ENCODE measurements around the gene TRABD2B. TPM values are rescaled to one million over a fixed set of nuclear protein-coding genes. Genes with fewer than 3 reads are reported as not detected.

The TRABD2B gene
- total and polyA plus RNA-seq, 12 donors: 0.33 to 3.3 (median 0.83) TPM

GRCh38 chr1:47738560-47739182 lies 258.5 kb downstream of the TRABD2B start:
- Histone ChIP-seq H3K36me3 (replicated peaks in 1 of 2) (no peaks in the 10 kb centered on the region), H3K4me1 (replicated peaks in 1 of 2) (no peaks in the 10 kb centered on the region), H3K27me3 (peaks cover 11% of the 10 kb centered on the region), H3K27ac (no peak overlapping the region), H3K4me3 (no peak overlapping the region), H3K9me3 (replicated peaks in 1 of 3) (no peaks in the 10 kb centered on the region)
- DNase-seq: peak; percentile 47 to 70 (median 58)
- 21 to 29% (median 22%) methylated on average over 8 of the region's 8 CpGs for WGBS, 4 donors
- TF ChIP-seq CTCF (IDR thresholded peaks at IDR 0.05): peak; percentile 59 to 84 (median 72)
- TF ChIP-seq POLR2A (IDR thresholded peaks at IDR 0.05): no peak
- intact Hi-C loops (cut with DNase I): loop anchor here (5.0 to 10.0 kb wide), 2 partner anchors 324 to 466 kb away; no protein-coding TSS in a partner anchor

- Histone ChIP-seq H3K36me3 (replicated peaks in 1 of 2) (no peaks in the 10 kb centered on the region), H3K27me3 (peaks cover 10% of the 10 kb centered on the region), H3K9me3 (replicated peaks in 1 of 3) (no peaks in the 10 kb centered on the region), H3K4me1 (replicated peaks in 1 of 2) (no peaks in the 10 kb centered on the region), H3K4me3 (no peak overlapping the region), H3K27ac (no peak overlapping the region)
- 80 to 96% (median 85%) methylated on average over 3 to 4 of the region's 4 CpGs for WGBS, 4 donors
- intact Hi-C loops (cut with DNase I): loop anchor here (10.0 kb wide), 1 partner anchor 472 kb away; no protein-coding TSS in a partner anchor
- no peak for TF ChIP-seq POLR2A (IDR thresholded peaks at IDR 0.05)
- no peak for TF ChIP-seq CTCF (IDR thresholded peaks at IDR 0.05)
- DNase-seq: no peak
Observed at GRCh38 chr1:47732489-47732888, 264.7 kb downstream of the TRABD2B start.

GRCh38 chr1:47731730-47732129 lies 265.5 kb downstream of the TRABD2B start:
- H3K27me3 ChIP-seq: peaks cover 10% of the 10 kb centered on the region
- H3K9me3 ChIP-seq (replicated peaks in 1 of 3): no peaks in the 10 kb centered on the region
- 82 to 90% (median 85%) methylated on average over 8 of the region's 8 CpGs for WGBS, 4 donors
- no peak overlapping the region for H3K4me3 ChIP-seq
- H3K36me3 ChIP-seq (replicated peaks in 1 of 2): no peaks in the 10 kb centered on the region
- intact Hi-C loops (cut with DNase I): loop anchor here (10.0 kb wide), 1 partner anchor 473 kb away; no protein-coding TSS in a partner anchor
- no peaks in the 10 kb centered on the region for H3K4me1 ChIP-seq (replicated peaks in 1 of 2)
- no peak for DNase-seq
- H3K27ac ChIP-seq: no peak overlapping the region
- TF ChIP-seq POLR2A (IDR thresholded peaks at IDR 0.05) (no peak), CTCF (IDR thresholded peaks at IDR 0.05) (no peak)

- H3K9me3 ChIP-seq (replicated peaks in 1 of 3): no peaks in the 10 kb centered on the region
- no peaks in the 10 kb centered on the region for H3K4me1 ChIP-seq (replicated peaks in 1 of 2)
- no peaks in the 10 kb centered on the region for H3K36me3 ChIP-seq (replicated peaks in 1 of 2)
- 71 to 83% (median 75%) methylated on average over 2 of the region's 2 CpGs for WGBS, 4 donors
- no peak overlapping the region for H3K4me3 ChIP-seq
- intact Hi-C loops (cut with DNase I): loop anchor here (10.0 kb wide), 2 partner anchors 475 to 545 kb away; no protein-coding TSS in a partner anchor
- TF ChIP-seq CTCF (IDR thresholded peaks at IDR 0.05) (no peak), POLR2A (IDR thresholded peaks at IDR 0.05) (no peak)
- H3K27me3 ChIP-seq: peaks cover 22% of the 10 kb centered on the region
- no peak overlapping the region for H3K27ac ChIP-seq
- no peak for DNase-seq
Observed at GRCh38 chr1:47729685-47730084, 267.5 kb downstream of the TRABD2B start.
